Left ventricle myocardium superior (tissue), 1 donor: ENCODE results near the gene SPSB3. TPM values are rescaled to one million over a fixed set of nuclear protein-coding genes. Genes with fewer than 3 reads are reported as not detected.
"Not testable (repeated sequence)": the region's sequence is repeated elsewhere in the genome, so short reads cannot be mapped to it uniquely, and the experiment has no call there.

Source experiments
- ATAC-seq: fragments of 200-7000 bp; cut with Tn5 transposase; one replicate; pipeline ENCODE4 v1.9.1; 2020; ENCODE audit warnings: mild to moderate bottlenecking, moderate library complexity
- DNase-seq: peaks from one replicate; pipeline ENCODE4 v3.0.0-alpha.2; 2020
- intact Hi-C: fragments of 100-400 bp; cut with micrococcal nuclease; formaldehyde crosslinking; loops from one replicate; pipeline ENCODE4 v1.11.0; 2022
- total RNA-seq: library from RNA; stranded (reverse); fragmentation: NEBNext Ultra II Directional; extraction: Animal tissue kit (Norgen Biotek cat#: 25700); gene quantifications from one replicate; pipeline ENCODE4 v1.2.1, GENCODE V29; 2021
- donor health status: DM: no; HTN: yes; CAD: no; lungs with severe emphysema.

Gene SPSB3
- total RNA-seq, 1 donor from 2014 or later = 40.8 TPM

- no peak for DNase-seq
- ATAC-seq = no peak
- intact Hi-C loops = no loop called here
These were observed 36.0 kb upstream of the SPSB3 start for GRCh38 chr16:1818204-1818872.

GRCh38 chr16:1817716-1818115 is 35.3 kb upstream of the SPSB3 start:
- DNase-seq (peak; percentile 19), ATAC-seq (no peak)
- intact Hi-C loops = no loop called here

DNA sequence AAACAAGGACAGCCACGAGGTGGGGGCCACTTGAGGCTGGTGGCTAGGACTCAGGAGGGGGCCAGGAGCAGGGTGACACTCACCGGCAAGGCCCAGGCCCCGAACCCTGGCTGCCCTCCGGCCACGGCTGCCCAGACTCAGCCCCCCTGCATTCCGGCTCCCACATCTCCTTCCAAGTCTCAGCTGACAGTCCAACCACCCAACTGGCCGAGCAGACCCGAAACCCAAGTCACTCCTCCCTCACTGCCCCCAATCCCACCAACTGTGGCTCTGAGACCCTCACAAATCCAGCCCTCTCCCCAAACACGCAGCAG is 34.9 kb upstream of the SPSB3 start:
- peak; percentile 23 for DNase-seq
- ATAC-seq = no peak
- intact Hi-C loops = no loop called here

- ATAC-seq (no peak), DNase-seq (no peak)
- intact Hi-C loops = no loop called here
These were observed 34.3 kb upstream of the SPSB3 start for GRCh38 chr16:1816396-1817275.

DNA sequence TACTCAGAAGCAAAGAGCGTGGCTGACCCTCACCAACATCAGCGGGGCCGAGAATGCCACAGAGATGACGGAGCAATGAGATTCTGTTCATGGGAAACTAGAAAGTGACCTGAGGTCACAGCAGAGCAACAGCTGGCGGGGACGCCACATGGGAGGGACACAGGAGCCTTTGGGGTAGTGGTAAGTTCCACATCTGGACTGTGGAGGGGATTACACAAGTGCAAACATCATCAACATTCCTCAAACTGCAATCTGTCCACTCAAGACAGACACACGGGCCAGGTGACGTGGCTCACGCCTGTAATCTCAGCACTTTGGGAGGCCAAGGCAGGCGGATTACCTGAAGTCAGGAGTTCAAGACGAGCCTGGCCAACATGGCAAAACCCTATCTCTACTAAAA is 33.1 kb upstream of the SPSB3 start:
- no peak for ATAC-seq
- intact Hi-C loops = no loop called here
- DNase-seq = peak; percentile 25

DNA sequence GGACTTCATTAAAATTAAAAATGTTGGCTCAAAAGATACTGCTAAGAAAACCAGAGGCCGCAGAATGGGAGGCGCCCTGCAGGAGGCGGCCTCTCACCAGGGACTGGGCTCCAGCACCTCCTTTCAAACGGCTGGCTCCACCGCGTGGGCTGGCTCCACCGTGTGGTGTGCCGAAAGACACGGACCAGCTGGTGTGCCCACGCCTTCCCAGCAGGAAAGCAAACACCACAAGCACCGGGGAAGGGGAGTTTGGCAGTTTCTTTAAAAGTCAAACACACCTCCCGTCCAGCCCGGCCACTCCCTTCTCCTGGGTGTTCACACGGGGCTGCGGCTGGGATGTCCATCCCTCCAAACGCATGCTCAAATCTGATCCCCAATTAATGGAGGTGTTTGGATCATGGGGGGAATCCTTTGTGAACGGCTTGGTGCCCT is 30.4 kb upstream of the SPSB3 start:
- intact Hi-C loops = no loop called here
- DNase-seq (peak; percentile 85), ATAC-seq (peak; percentile 91)

- ATAC-seq = no peak
- intact Hi-C loops = no loop called here
- no peak for DNase-seq
These were observed 28.2 kb upstream of the SPSB3 start for GRCh38 chr16:1810536-1810935.

GRCh38 chr16:1810106-1810505 is 27.7 kb upstream of the SPSB3 start:
- no peak for ATAC-seq
- no peak for DNase-seq
- intact Hi-C loops = no loop called here

DNA sequence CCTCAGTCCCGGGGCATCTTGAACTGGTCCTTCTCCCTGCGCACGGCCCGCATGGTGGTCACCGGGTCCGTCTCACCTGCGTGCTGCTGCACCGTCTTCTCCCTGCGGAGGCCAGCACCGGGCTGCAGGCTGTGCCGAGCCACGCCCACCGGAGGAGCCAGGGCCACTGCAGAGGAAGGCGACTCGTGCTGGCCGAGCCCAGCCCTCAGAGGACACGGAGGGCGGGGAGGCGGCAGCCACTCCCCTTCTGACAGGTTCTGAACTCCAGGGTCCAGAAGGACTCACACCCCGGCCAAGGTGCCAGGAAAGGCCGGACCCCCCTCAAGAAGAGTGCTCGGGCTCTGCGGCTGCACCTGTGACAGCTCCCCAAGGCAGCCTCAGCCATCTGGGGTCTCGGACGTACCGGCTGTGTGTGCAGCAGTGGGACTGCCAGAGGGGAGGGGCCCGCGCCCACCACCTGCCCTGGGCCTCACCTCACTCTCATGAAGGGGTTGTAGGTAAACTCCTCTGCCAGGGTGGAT is 27.0 kb upstream of the SPSB3 start:
- ATAC-seq = no peak
- intact Hi-C loops = no loop called here
- peak; percentile 27 for DNase-seq

- DNase-seq (no peak), ATAC-seq (no peak)
- intact Hi-C loops = no loop called here
These were observed 26.3 kb upstream of the SPSB3 start for GRCh38 chr16:1808691-1809090.

- intact Hi-C loops = no loop called here
These were observed 25.3 kb upstream of the SPSB3 start for GRCh38 chr16:1807626-1808025.

GRCh38 chr16:1800701-1801100 is 18.3 kb upstream of the SPSB3 start:
- intact Hi-C loops = no loop called here
- DNase-seq = no peak
- ATAC-seq = no peak

More at GRCh38 chr16:1807626-1808025, 25.3 kb upstream of the SPSB3 start:
- no peak for DNase-seq
- ATAC-seq = no peak

DNA sequence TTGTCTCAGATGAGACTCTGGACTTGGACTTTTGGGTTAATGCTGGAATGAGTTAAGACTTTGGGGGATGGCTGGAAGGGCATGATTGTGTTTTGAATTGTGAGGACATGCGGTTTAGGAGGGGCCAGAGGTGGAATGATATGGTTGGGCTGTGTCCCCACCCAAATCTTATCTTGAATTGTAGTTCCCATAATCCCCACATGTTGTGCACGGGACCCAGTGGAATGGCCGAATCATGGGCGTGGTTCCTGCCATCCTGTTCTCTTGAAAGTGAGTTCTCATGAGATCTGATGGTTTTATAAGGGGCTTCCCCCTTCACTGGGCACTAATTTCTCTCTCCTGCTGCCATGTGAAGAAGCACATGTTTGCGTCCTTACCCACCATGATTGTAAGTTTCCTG is 16.9 kb upstream of the SPSB3 start:
- ATAC-seq, intact Hi-C loops, DNase-seq: not testable (repeated sequence)

GRCh38 chr16:1794908-1795666 is 12.7 kb upstream of the SPSB3 start:
- intact Hi-C loops = no loop called here
- DNase-seq = no peak
- ATAC-seq = no peak

GRCh38 chr16:1794221-1794871 is 12.0 kb upstream of the SPSB3 start:
- DNase-seq = no peak
- intact Hi-C loops = no loop called here
- no peak for ATAC-seq

GRCh38 chr16:1793578-1794220 is 11.3 kb upstream of the SPSB3 start, which contains the start of gene IGFALS:
Gene IGFALS (minus strand): TSS chr16:1793705. CDS start chr16:1793652, 53 bp downstream.
- DNase-seq (peak; percentile 17), ATAC-seq (no peak)
- intact Hi-C loops = no loop called here

DNA sequence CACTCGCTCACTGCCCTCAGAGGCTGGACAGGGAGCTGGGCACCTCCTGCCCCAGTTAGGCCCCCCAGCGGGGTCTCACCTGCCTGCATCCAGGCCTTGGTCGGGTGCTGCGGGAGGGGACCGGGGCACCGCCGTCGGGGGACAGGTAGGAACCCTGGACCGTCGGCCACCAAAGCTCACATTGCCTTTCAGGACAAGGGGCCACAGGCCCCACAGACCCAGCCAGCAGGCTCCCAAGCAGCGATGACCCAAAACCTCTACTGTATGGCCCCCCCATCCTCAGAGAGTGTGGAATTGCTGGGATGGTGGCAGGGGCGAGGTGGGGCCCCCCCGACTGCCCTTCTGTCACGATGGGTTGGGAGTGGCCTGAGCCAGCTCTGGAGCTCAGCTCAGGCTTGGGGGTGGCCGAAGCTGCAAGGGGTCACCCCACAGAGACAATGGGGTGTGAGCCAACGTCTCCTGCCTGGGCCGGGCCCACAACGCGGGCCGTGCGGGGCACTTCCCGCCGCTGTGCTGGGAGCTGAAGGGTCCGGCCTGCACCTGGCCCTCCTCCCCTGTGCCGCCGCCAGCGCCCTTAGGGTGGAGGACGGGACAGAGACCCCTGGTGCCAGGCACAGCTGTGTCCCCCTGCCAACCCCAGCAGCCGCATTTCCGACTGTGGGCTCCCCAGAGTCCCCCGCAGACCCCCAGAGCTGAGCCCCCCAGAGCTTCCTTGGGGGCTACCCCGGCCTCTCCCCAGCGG is 10.6 kb upstream of the SPSB3 start:
- intact Hi-C loops = no loop called here
- peak; percentile 20 for DNase-seq
- ATAC-seq = no peak
